NCI-H1105 treated with DMSO at 0.1 percent for 48 hours (cell line): Measurements from ENCODE around the gene SNUPN.
"Not testable (repeated sequence)": the region's sequence is repeated elsewhere in the genome, so short reads cannot be mapped to it uniquely, and the experiment has no call there.

Experiments used
- DNase-seq: peaks from one replicate; lab custom pipeline; 2025; lab: John Stamatoyannopoulos, UW

SNUPN gene

DNA sequence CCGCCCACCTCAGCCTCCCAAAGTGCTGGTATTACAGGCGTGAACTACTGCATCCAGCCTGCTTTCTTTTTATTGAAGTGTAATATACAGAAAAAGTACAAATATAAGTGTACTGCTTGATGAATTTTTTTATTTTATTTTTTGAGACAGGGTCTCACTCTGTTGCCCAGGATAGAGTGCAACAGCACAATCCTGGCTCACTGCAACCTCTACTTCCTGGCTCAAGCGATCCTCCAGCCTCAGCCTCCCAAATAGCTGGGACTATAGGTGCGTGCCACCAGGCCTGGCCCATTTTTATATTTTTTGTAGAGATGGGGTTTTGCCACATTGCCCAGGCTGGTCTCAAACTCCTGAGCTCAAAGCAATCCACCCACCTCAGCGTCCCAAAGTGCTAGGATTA lies 42.6 kb downstream of the SNUPN start:
- DNase-seq = not testable (repeated sequence)

GRCh38 chr15:75578948-75579920 lies 46.3 kb downstream of the SNUPN start, which contains the start of gene PTPN9:
PTPN9 (minus strand) TSS chr15:75579315; CDS start chr15:75578776, 539 bp downstream.
- peak; percentile 58 for DNase-seq

DNA sequence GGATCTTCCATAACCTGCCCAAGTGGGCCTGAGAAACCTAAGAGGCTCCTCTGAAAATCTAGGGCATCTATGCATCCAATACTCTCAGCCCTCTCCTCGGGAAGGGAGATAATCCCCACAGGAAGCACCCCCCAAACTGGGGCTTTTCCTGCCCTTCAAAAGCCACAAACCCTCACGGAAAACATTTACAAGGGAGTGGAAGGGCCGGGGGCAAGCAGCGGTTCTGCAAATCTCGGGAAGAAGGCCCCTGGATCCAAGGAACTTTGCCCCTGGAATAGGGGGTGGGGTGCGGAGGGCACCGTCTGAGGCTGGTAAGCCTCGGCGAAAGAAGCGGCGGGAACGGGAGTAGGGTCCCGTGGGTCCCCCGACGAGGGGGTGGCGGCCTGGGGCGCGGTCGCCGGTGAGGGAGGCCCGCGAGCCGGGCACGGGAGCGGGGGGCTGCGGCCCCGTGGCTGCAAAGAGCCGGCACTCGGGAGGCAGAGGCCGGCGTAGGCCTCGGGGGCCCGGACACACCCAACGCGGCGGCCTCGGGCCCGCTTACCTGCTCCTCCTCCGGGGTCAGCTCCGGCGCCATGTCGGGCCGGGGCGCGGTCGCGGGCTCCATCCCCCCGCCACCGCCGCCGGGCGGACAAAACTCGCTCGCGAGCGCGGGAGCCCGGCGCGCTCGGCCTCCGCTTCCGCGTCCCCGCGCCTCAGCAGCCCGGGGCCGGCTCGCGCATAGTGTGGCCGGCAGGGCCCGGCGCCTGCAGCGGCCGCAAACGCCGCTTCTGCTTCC lies 47.2 kb downstream of the SNUPN start:
- no peak for DNase-seq

- DNase-seq = peak; percentile 15
These were observed 47.9 kb downstream of the SNUPN start for GRCh38 chr15:75577401-75578172.

DNA sequence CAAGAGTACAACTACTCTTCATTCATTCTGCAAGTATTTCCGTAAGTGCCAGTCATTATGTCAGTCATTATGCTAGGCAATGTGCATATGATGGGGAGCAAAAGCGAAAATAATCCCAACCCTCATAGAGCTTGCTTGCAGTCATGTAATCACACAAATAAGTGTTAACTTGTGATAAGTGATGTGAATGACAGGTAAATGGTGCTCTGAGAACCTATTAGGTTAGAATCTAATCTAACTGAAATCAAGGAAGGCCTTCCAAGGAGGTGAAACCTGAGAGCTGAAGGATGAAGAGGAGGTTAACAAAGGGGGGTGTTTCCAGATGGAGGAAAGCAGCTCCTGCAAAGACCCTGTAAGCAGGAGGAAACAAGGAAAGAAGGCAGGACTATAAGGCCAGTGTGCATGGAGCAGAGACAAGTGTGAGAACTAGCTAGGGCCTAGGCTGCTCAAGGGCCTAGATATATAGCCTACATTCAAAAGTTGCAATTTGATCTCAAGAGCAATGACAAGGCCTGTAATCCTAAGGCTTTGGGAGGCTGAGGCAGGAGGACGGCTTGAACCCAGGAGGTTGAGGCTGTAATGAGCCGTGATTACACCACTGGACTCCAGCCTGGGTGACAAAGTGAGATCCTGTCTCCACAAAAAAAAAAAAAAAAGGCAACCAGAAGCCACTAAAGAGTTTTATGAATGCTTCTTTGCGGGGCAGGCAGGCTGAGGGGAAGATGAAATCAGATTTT lies 51.7 kb downstream of the SNUPN start:
- no peak for DNase-seq

GRCh38 chr15:75570126-75570845 lies 55.2 kb downstream of the SNUPN start:
- DNase-seq = no peak

GRCh38 chr15:75565062-75565970 lies 60.2 kb downstream of the SNUPN start:
- no peak for DNase-seq

GRCh38 chr15:75561888-75562287 lies 63.6 kb downstream of the SNUPN start:
- no peak for DNase-seq

DNA sequence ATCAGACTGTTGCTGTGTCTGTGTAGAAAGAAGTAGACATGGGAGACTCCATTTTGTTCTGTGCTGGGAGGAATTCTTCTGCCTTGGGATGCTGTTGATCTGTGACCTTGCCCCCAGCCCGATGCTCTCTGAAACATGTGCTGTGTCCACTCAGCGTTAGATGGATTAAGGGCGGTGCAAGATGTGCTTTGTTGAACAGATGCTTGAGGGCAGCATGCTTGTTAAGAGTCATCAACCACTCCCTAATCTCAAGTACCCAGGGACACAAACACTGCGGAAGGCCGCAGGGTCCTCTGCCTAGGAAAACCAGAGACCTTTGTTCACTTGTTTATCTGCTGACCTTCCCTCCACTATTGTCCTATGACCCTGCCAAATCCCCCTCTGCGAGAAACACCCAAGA lies 66.2 kb downstream of the SNUPN start:
- DNase-seq = not testable (repeated sequence)

- DNase-seq = not testable (repeated sequence)
These were observed 66.6 kb downstream of the SNUPN start for GRCh38 chr15:75558955-75559354.

DNA sequence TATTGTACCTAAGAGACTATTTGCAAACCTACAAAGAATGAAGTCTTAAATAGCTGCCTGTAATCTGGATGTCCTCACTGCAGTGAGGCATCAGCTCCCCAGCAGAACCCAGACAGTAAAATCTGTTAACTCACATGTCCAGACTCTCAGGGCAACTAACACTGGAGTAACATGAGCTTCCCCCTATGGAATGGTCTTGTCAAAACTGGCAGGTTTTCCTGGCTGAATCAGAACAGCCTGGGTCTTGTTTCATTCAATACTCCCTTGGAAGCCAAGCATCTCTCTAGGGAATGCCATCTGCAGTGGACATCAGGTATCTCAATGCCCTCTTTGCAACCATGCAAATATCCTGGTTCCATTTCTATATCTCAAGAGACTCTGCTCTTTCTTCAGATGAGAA lies 70.8 kb downstream of the SNUPN start:
- no peak for DNase-seq

GRCh38 chr15:75553659-75554058 lies 71.9 kb downstream of the SNUPN start:
- DNase-seq = no peak

DNA sequence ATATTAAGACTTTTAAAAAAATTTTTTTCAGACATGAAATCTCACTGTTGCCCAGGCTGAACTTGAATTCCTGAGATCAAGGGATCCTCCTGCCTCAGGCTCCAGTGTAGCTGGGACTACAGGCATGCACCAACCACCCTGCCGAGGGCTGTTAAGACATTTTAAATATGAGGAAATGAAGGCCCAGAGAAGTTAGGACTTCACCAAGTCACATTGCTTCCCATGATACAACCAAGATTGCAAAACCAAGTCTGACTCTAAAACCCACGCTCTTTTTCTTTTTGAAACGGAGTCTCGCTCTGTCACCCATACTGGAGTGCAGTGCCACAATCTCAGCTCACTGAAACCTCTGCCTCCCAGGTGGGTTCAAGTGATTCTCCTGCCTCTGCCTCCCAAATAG lies 74.4 kb downstream of the SNUPN start:
- DNase-seq = no peak
